CD4-positive, alpha-beta T cell treated with Interleukin-1 beta for 1 hour (primary cell): Measurements from ENCODE around the gene EFNA3.

Experiments
- DNase-seq, 2 donors: peaks; one replicate each; pipeline ENCODE4 v3.0.0-alpha.2; 2020 to 2022

The EFNA3 gene

GRCh38 chr1:155078469-155079209 lies at the start of gene EFNA3:
Gene EFNA3, plus strand, starts transcription at chr1:155078837. Its CDS starts 105 bp downstream, at chr1:155078942.
- peak; percentile 65 to 73 for DNase-seq

- DNase-seq, result no peak
Observed at GRCh38 chr1:155029513-155030242, 49.0 kb upstream of the EFNA3 start.

GRCh38 chr1:155030243-155030795 lies 48.3 kb upstream of the EFNA3 start:
- no peak for DNase-seq

- DNase-seq, result no peak
Observed at GRCh38 chr1:155030899-155031298, 47.7 kb upstream of the EFNA3 start.

- DNase-seq, result no peak
Observed at GRCh38 chr1:155032886-155033285, 45.8 kb upstream of the EFNA3 start.

- no peak for DNase-seq
Observed at GRCh38 chr1:155033524-155033923, 45.1 kb upstream of the EFNA3 start, which contains the start of the genes DCST1 and DCST2. Gene DCST1, plus strand, starts transcription at chr1:155033824. Its CDS starts 213 bp downstream, at chr1:155034037. Gene DCST2, minus strand, starts transcription at chr1:155033781. Its CDS starts 80 bp downstream, at chr1:155033701.

- DNase-seq, result no peak
Observed at GRCh38 chr1:155034318-155035208, 44.1 kb upstream of the EFNA3 start.

GRCh38 chr1:155035936-155036335 lies 42.7 kb upstream of the EFNA3 start:
- DNase-seq, result no peak

- DNase-seq, result no peak
Observed at GRCh38 chr1:155037043-155037442, 41.6 kb upstream of the EFNA3 start.

GRCh38 chr1:155037851-155038441 lies 40.7 kb upstream of the EFNA3 start:
- DNase-seq, result no peak

- DNase-seq, result no peak
Observed at GRCh38 chr1:155038602-155039307, 39.9 kb upstream of the EFNA3 start.

GRCh38 chr1:155039308-155039669 lies 39.3 kb upstream of the EFNA3 start:
- no peak for DNase-seq

GRCh38 chr1:155040358-155041093 lies 38.1 kb upstream of the EFNA3 start:
- DNase-seq, result no peak

- no peak for DNase-seq
Observed at GRCh38 chr1:155042789-155043188, 35.8 kb upstream of the EFNA3 start.

GRCh38 chr1:155043301-155043702 lies 35.3 kb upstream of the EFNA3 start:
- no peak for DNase-seq

- no peak for DNase-seq
Observed at GRCh38 chr1:155043793-155044192, 34.8 kb upstream of the EFNA3 start.

GRCh38 chr1:155044365-155044764 lies 34.3 kb upstream of the EFNA3 start:
- DNase-seq, result no peak

GRCh38 chr1:155044812-155045657 lies 33.6 kb upstream of the EFNA3 start:
- peak; percentile 76 to 77 for DNase-seq

GRCh38 chr1:155048449-155049334 lies 29.9 kb upstream of the EFNA3 start:
- DNase-seq, result no peak
